ENCODE results near the gene CYFIP1. TPM values are rescaled to one million over a fixed set of nuclear protein-coding genes. Genes with fewer than 3 reads are reported as not detected.

The CYFIP1 gene
- total and polyA plus RNA-seq, 10 donors = 11.5 to 139 (median 84.9) TPM

DNA sequence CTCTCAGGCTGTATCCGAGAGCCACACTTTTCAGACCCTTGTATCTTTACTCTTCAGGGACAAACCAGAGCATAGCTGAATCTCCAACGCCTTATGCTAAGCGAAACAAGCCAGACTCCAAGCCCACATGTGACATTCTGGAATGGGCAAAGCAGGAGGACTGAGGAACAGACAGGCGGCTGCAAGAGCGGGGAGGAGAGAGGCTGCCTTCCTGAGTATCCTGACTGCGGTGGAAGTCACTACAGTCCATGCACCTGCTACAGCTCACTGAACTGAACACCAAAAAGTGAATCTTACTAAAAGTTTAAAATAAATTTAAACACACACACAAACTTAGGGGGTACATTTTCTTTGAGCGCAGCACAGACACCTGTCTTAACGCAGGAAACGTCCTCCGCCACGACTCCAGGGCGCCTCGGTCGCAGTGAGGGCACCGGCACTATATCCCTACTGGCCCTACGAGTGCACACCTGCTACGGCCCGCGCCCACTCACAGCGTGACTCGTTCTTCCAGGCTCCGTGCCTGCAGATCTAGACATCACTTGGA, 1.4 kb downstream of the CYFIP1 start:
- peak overlapping the region; percentile 58 to 96 (median 80) for H3K4me3 ChIP-seq
- intact Hi-C loops (cut with DNase I; ENCODE audit: low total_unique reads) = no loop called here
- no peaks in the 10 kb centered on the region for H3K9me3 ChIP-seq
- TF ChIP-seq POLR2A (IDR thresholded peaks at IDR 0.05) = no peak
- TF ChIP-seq POLR2AphosphoS5 (IDR thresholded peaks at IDR 0.05) = no peak
- TF ChIP-seq, protein P1, sequence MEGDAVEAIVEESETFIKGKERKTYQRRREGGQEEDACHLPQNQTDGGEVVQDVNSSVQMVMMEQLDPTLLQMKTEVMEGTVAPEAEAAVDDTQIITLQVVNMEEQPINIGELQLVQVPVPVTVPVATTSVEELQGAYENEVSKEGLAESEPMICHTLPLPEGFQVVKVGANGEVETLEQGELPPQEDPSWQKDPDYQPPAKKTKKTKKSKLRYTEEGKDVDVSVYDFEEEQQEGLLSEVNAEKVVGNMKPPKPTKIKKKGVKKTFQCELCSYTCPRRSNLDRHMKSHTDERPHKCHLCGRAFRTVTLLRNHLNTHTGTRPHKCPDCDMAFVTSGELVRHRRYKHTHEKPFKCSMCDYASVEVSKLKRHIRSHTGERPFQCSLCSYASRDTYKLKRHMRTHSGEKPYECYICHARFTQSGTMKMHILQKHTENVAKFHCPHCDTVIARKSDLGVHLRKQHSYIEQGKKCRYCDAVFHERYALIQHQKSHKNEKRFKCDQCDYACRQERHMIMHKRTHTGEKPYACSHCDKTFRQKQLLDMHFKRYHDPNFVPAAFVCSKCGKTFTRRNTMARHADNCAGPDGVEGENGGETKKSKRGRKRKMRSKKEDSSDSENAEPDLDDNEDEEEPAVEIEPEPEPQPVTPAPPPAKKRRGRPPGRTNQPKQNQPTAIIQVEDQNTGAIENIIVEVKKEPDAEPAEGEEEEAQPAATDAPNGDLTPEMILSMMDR (IDR thresholded peaks at IDR 0.05 in 8 of 11, conservative IDR thresholded peaks at IDR 0.05 in 3 of 11) = no peak
- no peak for DNase-seq
- WGBS, 5 donors = 16 to 21% (median 16%) methylated on average over 19 to 22 of the region's 22 CpGs
- peaks cover 0 to 31% (median 20%) of the 10 kb centered on the region in 7 donors for H3K27me3 ChIP-seq (replicated peaks in 1 of 7)
- H3K36me3 ChIP-seq = no peaks in the 10 kb centered on the region
- peaks cover 5 to 54% (median 23%) of the 10 kb centered on the region in 6 donors for H3K4me1 ChIP-seq
- peak overlapping the region in 3 of 8 donors; percentile 82 to 87 (median 86) for H3K27ac ChIP-seq

DNA sequence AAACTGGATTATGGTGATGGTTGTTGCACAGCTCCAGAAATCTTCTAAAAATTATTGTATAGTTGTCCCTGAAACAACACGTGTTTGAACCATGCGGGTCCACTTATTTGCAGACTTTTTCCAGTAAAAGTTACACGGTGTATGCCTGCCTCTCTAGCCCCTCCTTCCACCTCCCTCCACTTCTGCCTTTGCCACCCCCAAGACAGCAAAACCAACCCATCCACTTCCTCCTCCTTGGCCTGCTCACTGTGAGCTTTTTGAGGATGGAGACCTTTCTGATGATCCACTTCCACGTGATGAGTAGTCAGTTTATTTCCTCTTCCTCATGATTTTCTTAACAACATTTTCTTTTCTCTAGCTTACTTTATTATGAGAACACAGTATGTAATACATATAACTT, 5.4 kb downstream of the CYFIP1 start:
- Histone ChIP-seq H3K9me3 (peaks cover 0 to 7% (median under 1%) of the 10 kb centered on the region in 8 donors), H3K27ac (peak overlapping the region in 5 of 8 donors; percentile 24 to 68 (median 51)), H3K4me3 (no peak overlapping the region), H3K4me1 (peaks cover 5 to 51% (median 16%) of the 10 kb centered on the region in 6 donors), H3K27me3 (replicated peaks in 1 of 7) (peaks cover 0 to 15% (median 10%) of the 10 kb centered on the region in 7 donors), H3K36me3 (no peaks in the 10 kb centered on the region)
- DNase-seq = peak; percentile 19
- WGBS, 5 donors = 33 to 44% (median 40%) methylated on average over 4 of the region's 4 CpGs
- TF ChIP-seq POLR2A (IDR thresholded peaks at IDR 0.05) = no peak
- TF ChIP-seq, protein P1 (IDR thresholded peaks at IDR 0.05 in 8 of 11, conservative IDR thresholded peaks at IDR 0.05 in 3 of 11) = no peak
- TF ChIP-seq POLR2AphosphoS5 (IDR thresholded peaks at IDR 0.05) = peak in 1 of 3 donors; percentile 42
- intact Hi-C loops (cut with DNase I; ENCODE audit: low total_unique reads) = no loop called here

DNA sequence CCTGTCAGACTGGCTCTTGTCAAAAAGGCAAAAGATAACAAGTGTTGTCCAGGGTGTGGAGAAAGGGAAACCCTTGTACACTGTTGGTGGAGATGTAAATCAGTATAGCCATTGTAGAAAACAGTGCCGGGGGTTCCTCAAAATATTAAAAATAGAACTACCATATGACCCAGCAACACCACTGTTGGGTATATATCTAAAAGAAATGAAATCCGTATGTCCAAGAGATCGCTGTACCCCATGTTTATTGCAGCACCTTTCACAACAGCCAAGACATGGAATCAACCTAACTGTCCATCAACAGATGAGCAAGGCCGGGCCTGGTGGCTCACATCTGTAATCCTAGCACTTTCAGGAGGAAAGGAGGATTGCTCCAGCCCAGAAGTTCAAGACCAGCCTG, 6.2 kb downstream of the CYFIP1 start:
- no peak overlapping the region for H3K4me3 ChIP-seq
- no peaks in the 10 kb centered on the region for H3K36me3 ChIP-seq
- TF ChIP-seq POLR2A (IDR thresholded peaks at IDR 0.05) = no peak
- no peak for TF ChIP-seq POLR2AphosphoS5 (IDR thresholded peaks at IDR 0.05)
- TF ChIP-seq, protein P1 (IDR thresholded peaks at IDR 0.05 in 8 of 11, conservative IDR thresholded peaks at IDR 0.05 in 3 of 11) = no peak
- intact Hi-C loops (cut with DNase I; ENCODE audit: low total_unique reads) = no loop called here
- peaks cover 3 to 44% (median 11%) of the 10 kb centered on the region in 6 donors for H3K4me1 ChIP-seq
- 67 to 85% (median 78%) methylated on average over 4 of the region's 4 CpGs for WGBS, 5 donors
- H3K27me3 ChIP-seq (replicated peaks in 1 of 7) = peaks cover 0 to 7% (median 4%) of the 10 kb centered on the region in 7 donors
- peak overlapping the region in 5 of 8 donors; percentile 24 to 68 (median 51) for H3K27ac ChIP-seq
- peaks cover 0 to 14% (median 5%) of the 10 kb centered on the region in 8 donors for H3K9me3 ChIP-seq
- DNase-seq = peak; percentile 45

DNA sequence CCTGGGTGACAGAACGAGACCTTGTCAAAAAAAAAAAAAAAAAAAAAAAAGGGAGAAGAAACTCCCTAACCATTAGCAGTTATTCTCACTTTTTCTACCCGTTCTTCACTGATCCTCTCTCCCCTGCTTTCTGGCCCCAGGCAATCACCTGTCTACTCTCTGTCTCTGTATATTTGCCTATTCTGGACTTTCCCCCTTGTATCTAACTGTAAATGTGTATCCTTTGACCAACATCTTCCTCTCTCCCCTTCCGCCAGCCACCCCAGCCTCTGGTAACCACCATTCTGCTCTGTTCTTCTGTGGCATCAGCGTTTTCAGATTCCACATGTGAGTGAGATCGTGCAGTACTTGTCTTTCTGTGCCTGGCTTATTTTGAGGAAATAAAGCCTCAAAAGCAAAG, 6.9 kb downstream of the CYFIP1 start:
- H3K4me1 ChIP-seq = peaks cover 0 to 37% (median 5%) of the 10 kb centered on the region in 6 donors
- no peak for TF ChIP-seq POLR2A (IDR thresholded peaks at IDR 0.05)
- TF ChIP-seq, protein P1 (IDR thresholded peaks at IDR 0.05 in 8 of 11, conservative IDR thresholded peaks at IDR 0.05 in 3 of 11) = no peak
- no peak for TF ChIP-seq POLR2AphosphoS5 (IDR thresholded peaks at IDR 0.05)
- H3K36me3 ChIP-seq = no peaks in the 10 kb centered on the region
- no peak overlapping the region for H3K4me3 ChIP-seq
- peaks cover 0 to under 1% (median 0%) of the 10 kb centered on the region in 7 donors for H3K27me3 ChIP-seq (replicated peaks in 1 of 7)
- H3K9me3 ChIP-seq = peaks cover 0 to 15% (median 5%) of the 10 kb centered on the region in 8 donors
- intact Hi-C loops (cut with DNase I; ENCODE audit: low total_unique reads) = no loop called here
- 30 to 41% (median 32%) methylated on average over 5 of the region's 5 CpGs for WGBS, 5 donors
- H3K27ac ChIP-seq = peak overlapping the region in 3 of 8 donors; percentile 31 to 51 (median 36)
- peak; percentile 24 for DNase-seq

Data from spleen (tissue), 11 donors.